HepG2 (cell line): ENCODE results near the gene AHSG. TPM values are rescaled to one million over a fixed set of nuclear protein-coding genes. Genes with fewer than 3 reads are reported as not detected.
A peak's percentile ranks its signal among the peaks of the same experiment; 100 is the strongest.

Source experiments
- ATF6 ChIP-seq: sonication (generic); formaldehyde crosslinking; conservative IDR thresholded peaks from 2 replicates; pipeline ENCODE4 v1.4.0; 2020; ENCODE audit warnings: missing genetic modification reagents
- ELF4 ChIP-seq: sonication (generic); formaldehyde crosslinking; IDR thresholded peaks from 2 replicates; pipeline ENCODE4 v1.5.0; 2020; ENCODE audit warnings: missing genetic modification reagents, mild to moderate bottlenecking, moderate library complexity, borderline replicate concordance
- GZF1 ChIP-seq: sonication (generic); formaldehyde crosslinking; IDR thresholded peaks from 2 replicates; pipeline ENCODE4 v1.5.1; 2020; ENCODE audit warnings: mild to moderate bottlenecking, missing genetic modification reagents
- MLX ChIP-seq: IDR thresholded peaks from 2 replicates; pipeline ENCODE4 v1.6.1; 2016
- NFKB2 ChIP-seq: sonication (generic); formaldehyde crosslinking; IDR thresholded peaks from 2 replicates; pipeline ENCODE4 v1.4.0; 2020; ENCODE audit warnings: missing genetic modification reagents, borderline replicate concordance
- NR1H2 ChIP-seq: sonication (generic); formaldehyde crosslinking; IDR thresholded peaks from 2 replicates; pipeline ENCODE4 v1.8.1; 2022; ENCODE audit warnings: low read depth, missing genetic modification reagents, borderline replicate concordance
- REPIN1 ChIP-seq: sonication (generic); formaldehyde crosslinking; IDR thresholded peaks from 2 replicates; pipeline ENCODE4 v1.8.0; 2022; ENCODE audit warnings: missing genetic modification reagents, low read depth, mild to moderate bottlenecking, borderline replicate concordance
- SP4 ChIP-seq: sonication (generic); formaldehyde crosslinking; IDR thresholded peaks from 2 replicates; pipeline ENCODE4 v1.8.1; 2023; ENCODE audit warnings: mild to moderate bottlenecking, missing genetic modification reagents
- ZNF337 ChIP-seq: sonication (generic); formaldehyde crosslinking; IDR thresholded peaks from 2 replicates; pipeline ENCODE4 v1.5.1; 2020; ENCODE audit warnings: missing genetic modification reagents, low read depth, mild to moderate bottlenecking, borderline replicate concordance
- ZNF407 ChIP-seq: sonication (generic); formaldehyde crosslinking; IDR thresholded peaks from one replicate; pipeline ENCODE4 v1.5.1; 2020; ENCODE audit warnings: mild to moderate bottlenecking, missing genetic modification reagents; ENCODE audit errors: not compliant biosample characterization
- ZNF446 ChIP-seq: sonication (generic); formaldehyde crosslinking; IDR thresholded peaks from 2 replicates; pipeline ENCODE4 v1.5.0; 2020; ENCODE audit warnings: mild to moderate bottlenecking, missing genetic modification reagents
- ZNF484 ChIP-seq: sonication (generic); formaldehyde crosslinking; IDR thresholded peaks from 2 replicates; pipeline ENCODE4 v1.5.1; 2020; ENCODE audit warnings: mild to moderate bottlenecking, low read depth, missing genetic modification reagents, borderline replicate concordance
- ZNF639 ChIP-seq: conservative IDR thresholded peaks from 2 replicates; pipeline ENCODE4 v1.6.1; 2018; ENCODE audit warnings: missing genetic modification reagents
- polyA plus RNA-seq, 8 experiments: library from polyadenylated mRNA; depleted of rRNA in 3 of 8; stranded (reverse) in 7 of 8; unstranded in 1 of 8; fragments of >200 nt; fragmentation: Illumina TruSeq in 4 of 8; extraction: Trizol in 4 of 8; gene quantifications; 2 replicates each; pipeline versions ENCODE4 v1.2.1 to v1.2.3, GENCODE V29; 2011 to 2016; ENCODE audit warnings: low read depth in 4 of 8, missing spikeins in 1 of 8, mixed read lengths in 1 of 8; ENCODE audit not compliant: insufficient read depth in 1 of 8
- total RNA-seq, 5 experiments: library from RNA; depleted of rRNA; stranded (reverse); fragments of >200 nt; fragmentation: Illumina TruSeq; extraction: Trizol; gene quantifications; 2 replicates each; pipeline ENCODE4 v1.2.3, GENCODE V29; 2016; ENCODE audit warnings: low read depth in 1 of 5

The AHSG gene
- total and polyA plus RNA-seq, 2 of the 13 experiments (the other 11 are each of a cell fraction or from before 2014, with no cell fraction given): 2,043 to 19,152 TPM

- TF ChIP-seq SP4 (CRISPR knock-in tag) (no peak), ZNF446 (no peak), ZNF337 (CRISPR knock-in tag) (no peak), NR1H2 (no peak), MLX (CRISPR knock-in tag) (peak; percentile 48; the same call in 1 of the 2 replicates), ELF4 (CRISPR knock-in tag) (0 out of 2 replicates have a peak, but pooled peaks have one; percentile 57), ZNF484 (CRISPR knock-in tag) (no peak), ATF6 (CRISPR knock-in tag) (no peak), GZF1 (no peak), NFKB2 (no peak), ZNF639 (no peak), REPIN1 (CRISPR knock-in tag) (peak; percentile 28; the same call in 1 of the 2 replicates), ZNF407 (no peak)
Observed at GRCh38 chr3:186599142-186599784, 13.6 kb upstream of the AHSG start (continued).
